Mesendoderm (in vitro differentiated cells): ENCODE data around the gene PRSS56.

ENCODE experiments used
- DNase-seq: peaks from one replicate; pipeline ENCODE4 v3.0.0; 2013
- H2AK5ac ChIP-seq: 2 replicates; pipeline ENCODE4 v1.6.1; 2013; ENCODE audit warnings: low read length, inconsistent platforms
- H2BK120ac ChIP-seq: 2 replicates; pipeline ENCODE4 v1.6.1; 2013; ENCODE audit warnings: low read depth, mild to moderate bottlenecking, low read length, moderate library complexity, mixed read lengths
- H2BK15ac ChIP-seq: replicated peaks from 2 replicates; pipeline ENCODE4 v1.6.1; 2013; ENCODE audit warnings: low read depth, mild to moderate bottlenecking, moderate library complexity
- H2BK5ac ChIP-seq: 2 replicates; pipeline ENCODE4 v1.6.1; 2013; ENCODE audit warnings: low read length, inconsistent platforms
- H3K18ac ChIP-seq: 2 replicates; pipeline ENCODE4 v1.6.1; 2013; ENCODE audit warnings: mild to moderate bottlenecking, low read length, mixed read lengths
- H3K23ac ChIP-seq: one replicate; pipeline ENCODE4 v1.6.1; 2013; ENCODE audit warnings: low read length
- H3K27ac ChIP-seq: 2 replicates; pipeline ENCODE4 v1.5.1; 2013; ENCODE audit warnings: low read depth, mild to moderate bottlenecking, inconsistent platforms, low read length, moderate library complexity
- H3K27me3 ChIP-seq: 2 replicates; pipeline ENCODE4 v1.6.1; 2013; ENCODE audit warnings: low read length, control low read depth, mild to moderate bottlenecking, inconsistent platforms; ENCODE audit not compliant: insufficient read depth, poor library complexity
- H3K36me3 ChIP-seq: 2 replicates; pipeline ENCODE4 v1.6.1; 2013; ENCODE audit warnings: low read length, inconsistent platforms; ENCODE audit not compliant: control insufficient read depth, insufficient read depth
- H3K4ac ChIP-seq: one replicate; pipeline ENCODE4 v1.6.1; 2013; ENCODE audit warnings: low read depth, mild to moderate bottlenecking, low read length, moderate library complexity
- H3K4me1 ChIP-seq: 2 replicates; pipeline ENCODE4 v1.6.1; 2013; ENCODE audit warnings: low read depth, low read length, inconsistent platforms; ENCODE audit not compliant: control insufficient read depth
- H3K4me2 ChIP-seq: 2 replicates; pipeline ENCODE4 v1.6.1; 2013; ENCODE audit warnings: low read length
- H3K4me3 ChIP-seq: 2 replicates; pipeline ENCODE4 v1.5.1; 2013; ENCODE audit warnings: mild to moderate bottlenecking, low read length
- H3K56ac ChIP-seq: one replicate; pipeline ENCODE4 v1.6.1; 2013; ENCODE audit warnings: low read length
- H3K79me1 ChIP-seq: 2 replicates; pipeline ENCODE4 v1.6.1; 2013; ENCODE audit warnings: low read length, inconsistent platforms
- H3K79me2 ChIP-seq: 2 replicates; pipeline ENCODE4 v1.6.1; 2013; ENCODE audit warnings: mild to moderate bottlenecking, low read length; ENCODE audit not compliant: control insufficient read depth, insufficient read depth
- H3K9ac ChIP-seq: 2 replicates; pipeline ENCODE4 v1.6.1; 2013; ENCODE audit warnings: low read length, inconsistent platforms
- H4K5ac ChIP-seq: one replicate; pipeline ENCODE4 v1.6.1; 2013; ENCODE audit warnings: low read length
- H4K8ac ChIP-seq: one replicate; pipeline ENCODE4 v1.6.1; 2013; ENCODE audit warnings: low read depth, mild to moderate bottlenecking, control low read depth, low read length, moderate library complexity
- WGBS: extraction: QIAGEN DNeasy Blood & Tissue Kit; methylation state at CpG from one replicate; pipeline ENCODE4 v1.1.7; 2013; ENCODE audit warnings: low lambda C conversion rate, missing lambda C conversion rate; ENCODE audit not compliant: insufficient coverage; ENCODE audit errors: extremely low coverage; 5-methylcytosine and 5-hydroxymethylcytosine counted together

Gene PRSS56

DNA sequence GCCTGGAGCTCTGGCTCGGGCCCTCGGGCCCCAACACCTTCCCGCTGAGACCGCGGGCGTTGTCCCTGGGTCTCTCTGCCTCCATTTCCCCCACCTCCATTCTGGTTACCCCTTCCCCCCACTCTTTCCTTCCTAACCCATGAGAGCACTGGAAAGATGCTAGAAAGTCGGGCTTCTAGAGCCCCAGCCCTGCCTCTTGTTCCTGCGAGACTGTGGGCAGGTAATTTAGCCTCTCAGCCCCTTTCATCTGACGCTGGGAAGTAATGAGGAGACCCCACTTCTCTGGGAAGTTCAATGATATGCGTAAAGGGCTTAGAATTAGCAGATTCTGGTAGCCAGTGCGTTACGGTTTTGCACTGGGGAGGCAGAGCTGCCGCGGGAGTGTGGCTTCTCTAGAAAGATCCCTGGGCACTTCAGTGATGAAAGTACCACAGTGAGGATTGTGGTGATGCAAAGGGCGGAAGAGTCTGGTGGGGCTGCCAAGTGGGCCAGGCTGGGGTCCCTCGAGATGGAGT lies 16.3 kb upstream of the PRSS56 start:
- no peak overlapping the region for H3K27ac ChIP-seq
- WGBS: no CpG with 5 or more reads among the region's 16 CpGs

DNA sequence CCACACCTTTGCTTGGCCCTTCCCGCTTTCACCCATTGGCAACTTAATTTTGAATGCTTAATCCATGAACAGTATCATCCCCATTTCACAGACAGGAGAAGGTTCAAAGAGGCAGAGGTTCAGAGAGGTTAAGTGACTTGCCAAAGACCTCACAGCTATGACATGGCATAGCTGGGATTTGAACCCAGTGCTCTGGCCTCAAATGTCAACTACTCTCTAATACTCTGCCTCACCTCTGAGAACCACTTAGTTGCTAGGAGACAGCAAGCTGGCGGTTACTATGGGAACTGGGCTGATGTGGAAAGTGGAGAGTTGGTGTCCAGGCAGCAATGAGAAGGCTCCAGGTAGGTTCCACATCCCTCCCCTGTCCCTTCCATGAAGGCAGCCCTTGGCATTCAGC lies 15.8 kb upstream of the PRSS56 start:
- no peak overlapping the region for H3K27ac ChIP-seq
- no peak overlapping the region for H3K56ac ChIP-seq
- H3K23ac ChIP-seq: no peak overlapping the region
- H2BK5ac ChIP-seq: no peak overlapping the region
- no peak overlapping the region for H3K4me3 ChIP-seq
- no peak overlapping the region for H3K9ac ChIP-seq
- no peak overlapping the region for H3K18ac ChIP-seq
- no peaks in the 10 kb centered on the region for H3K79me2 ChIP-seq
- WGBS: no CpG with 5 or more reads among the region's 2 CpGs
- H3K36me3 ChIP-seq: no peaks in the 10 kb centered on the region
- no peak overlapping the region for H4K5ac ChIP-seq
- no peak overlapping the region for H2BK15ac ChIP-seq
- peaks cover 10% of the 10 kb centered on the region for H3K27me3 ChIP-seq
- H2AK5ac ChIP-seq: no peak overlapping the region
- H4K8ac ChIP-seq: no peak overlapping the region
- peak; percentile 76 for DNase-seq
- no peak overlapping the region for H2BK120ac ChIP-seq
- peaks cover 2% of the 10 kb centered on the region for H3K4me1 ChIP-seq
- no peak overlapping the region for H3K4me2 ChIP-seq
- H3K4ac ChIP-seq: no peak overlapping the region
- no peaks in the 10 kb centered on the region for H3K79me1 ChIP-seq

More for the DNA sequence above, 16.3 kb upstream of the PRSS56 start:
- Histone ChIP-seq H3K4ac (no peak overlapping the region), H3K4me2 (peak overlapping the region; percentile 77), H4K8ac (no peak overlapping the region), H3K36me3 (no peaks in the 10 kb centered on the region), H2BK15ac (no peak overlapping the region), H3K18ac (no peak overlapping the region), H4K5ac (no peak overlapping the region), H3K79me2 (no peaks in the 10 kb centered on the region), H3K27me3 (peaks cover 10% of the 10 kb centered on the region), H2AK5ac (no peak overlapping the region), H2BK5ac (no peak overlapping the region), H2BK120ac (no peak overlapping the region), H3K79me1 (no peaks in the 10 kb centered on the region), H3K4me1 (peaks cover 2% of the 10 kb centered on the region), H3K23ac (no peak overlapping the region), H3K4me3 (no peak overlapping the region), H3K9ac (no peak overlapping the region), H3K56ac (peak overlapping the region; percentile 17)
- DNase-seq: no peak

DNA sequence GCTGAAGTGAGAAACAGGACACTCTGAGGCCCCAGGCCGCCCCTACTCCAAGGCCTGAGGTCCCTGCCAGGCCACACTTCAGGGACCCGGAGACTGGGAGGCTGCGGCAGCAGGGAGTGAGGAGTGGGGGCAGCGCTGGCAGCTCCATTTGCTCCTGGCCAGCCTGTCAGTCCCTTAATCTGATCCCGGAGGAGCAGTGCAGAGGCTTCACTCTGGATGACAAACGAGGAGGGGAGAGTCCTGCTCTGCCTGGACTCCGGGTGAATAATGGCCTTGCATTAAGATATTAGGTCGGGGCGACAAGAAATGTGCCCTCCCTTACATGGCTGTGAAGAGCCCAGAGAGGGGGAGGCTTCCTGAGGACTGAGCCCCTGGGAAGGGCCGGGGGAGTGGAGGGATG lies 14.3 kb upstream of the PRSS56 start:
- Histone ChIP-seq H4K5ac (no peak overlapping the region), H3K4ac (no peak overlapping the region), H3K36me3 (no peaks in the 10 kb centered on the region), H3K27me3 (peaks cover 10% of the 10 kb centered on the region), H2BK5ac (no peak overlapping the region), H2BK15ac (no peak overlapping the region), H4K8ac (no peak overlapping the region), H2AK5ac (no peak overlapping the region), H3K4me1 (peaks cover 2% of the 10 kb centered on the region), H3K56ac (no peak overlapping the region), H3K79me2 (no peaks in the 10 kb centered on the region), H3K4me3 (no peak overlapping the region), H3K9ac (no peak overlapping the region), H3K79me1 (no peaks in the 10 kb centered on the region), H3K27ac (no peak overlapping the region), H3K4me2 (no peak overlapping the region), H3K18ac (no peak overlapping the region), H3K23ac (no peak overlapping the region), H2BK120ac (no peak overlapping the region)
- peak; percentile 14 for DNase-seq
- no CpG with 5 or more reads among the region's 10 CpGs for WGBS

DNA sequence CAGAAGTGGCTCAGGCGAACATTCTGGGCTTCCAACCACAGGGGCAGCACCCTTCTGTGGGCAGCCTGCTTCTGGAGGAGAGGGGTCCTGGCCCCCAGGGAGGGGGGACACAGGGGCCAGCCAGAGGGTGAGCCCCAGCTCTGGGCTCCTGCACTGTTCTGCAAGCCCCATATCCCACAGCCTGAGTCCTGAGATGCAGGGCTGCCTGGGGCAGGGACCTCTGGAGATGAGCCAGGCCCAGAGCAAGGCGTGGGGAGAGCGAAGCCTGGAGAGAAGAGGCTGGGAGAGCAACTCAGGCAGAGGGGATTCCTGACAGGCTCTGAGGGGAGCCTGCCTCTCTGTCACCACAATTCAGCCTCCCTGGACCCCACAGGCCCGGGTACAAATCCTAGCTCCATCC lies 13.5 kb upstream of the PRSS56 start:
- no peak for DNase-seq
- no peak overlapping the region for H3K4ac ChIP-seq
- no peak overlapping the region for H3K4me2 ChIP-seq
- no peaks in the 10 kb centered on the region for H3K79me2 ChIP-seq
- no CpG with 5 or more reads among the region's 4 CpGs for WGBS
- peaks cover 2% of the 10 kb centered on the region for H3K4me1 ChIP-seq
- no peak overlapping the region for H3K18ac ChIP-seq
- H3K56ac ChIP-seq: no peak overlapping the region
- H3K36me3 ChIP-seq: no peaks in the 10 kb centered on the region
- H2BK5ac ChIP-seq: no peak overlapping the region
- H3K79me1 ChIP-seq: no peaks in the 10 kb centered on the region
- no peak overlapping the region for H3K27ac ChIP-seq
- H3K9ac ChIP-seq: no peak overlapping the region
- no peak overlapping the region for H4K8ac ChIP-seq
- no peak overlapping the region for H2AK5ac ChIP-seq
- H2BK120ac ChIP-seq: no peak overlapping the region
- H3K4me3 ChIP-seq: no peak overlapping the region
- peaks cover 10% of the 10 kb centered on the region for H3K27me3 ChIP-seq
- no peak overlapping the region for H2BK15ac ChIP-seq
- no peak overlapping the region for H3K23ac ChIP-seq
- H4K5ac ChIP-seq: no peak overlapping the region

DNA sequence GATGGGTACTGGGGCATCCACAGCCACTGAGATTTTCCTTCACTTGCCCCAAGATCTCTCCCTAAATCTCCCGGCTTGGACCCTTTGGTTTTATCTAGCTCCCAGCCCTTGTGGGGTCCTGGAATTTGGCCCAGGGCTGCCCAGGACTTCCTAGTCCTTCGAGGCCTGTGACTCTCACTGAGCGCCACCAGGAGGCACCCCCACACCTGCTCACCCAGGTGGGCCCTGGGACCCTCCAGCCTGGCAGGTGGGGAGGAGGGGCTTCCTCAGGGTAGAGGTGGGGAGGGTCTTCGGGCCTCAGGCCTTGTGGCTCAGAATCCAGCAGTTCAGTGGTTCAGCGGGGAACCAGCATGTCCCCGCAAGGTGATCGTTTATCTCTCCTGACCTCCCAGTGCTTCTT lies 11.9 kb upstream of the PRSS56 start:
- H3K27me3 ChIP-seq: peaks cover 10% of the 10 kb centered on the region

DNA sequence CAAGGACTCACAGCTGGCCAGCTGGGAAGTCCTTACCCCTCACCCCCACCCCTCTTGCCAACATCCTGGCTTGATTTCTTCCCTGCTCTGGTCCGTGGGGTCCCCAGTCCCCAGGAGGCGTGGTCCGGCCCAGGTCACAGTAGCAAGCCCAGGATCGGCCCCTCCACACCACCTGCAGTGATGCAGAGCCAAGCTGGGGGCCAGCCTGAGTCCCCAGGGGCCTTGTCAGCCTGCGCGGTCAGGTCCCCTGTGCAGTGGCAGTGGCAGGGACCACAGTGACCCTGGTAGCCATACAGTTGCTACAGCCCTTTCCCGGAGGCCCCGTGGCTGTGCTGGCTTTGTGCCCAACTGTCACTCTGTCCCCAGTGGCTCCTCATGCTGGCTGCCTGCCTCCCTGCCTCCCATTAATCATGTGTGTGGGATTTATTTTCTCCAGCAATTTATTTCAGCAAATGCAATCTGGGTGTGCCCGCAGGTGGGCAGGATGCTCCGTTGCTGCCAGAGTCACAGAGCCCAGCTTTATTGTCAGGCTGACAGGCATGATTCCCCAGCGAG lies 8.8 kb upstream of the PRSS56 start:
- WGBS: no CpG with 5 or more reads among the region's 11 CpGs
- no peak overlapping the region for H2BK5ac ChIP-seq
- no peaks in the 10 kb centered on the region for H3K79me1 ChIP-seq
- no peaks in the 10 kb centered on the region for H3K79me2 ChIP-seq
- H4K8ac ChIP-seq: no peak overlapping the region
- H3K56ac ChIP-seq: no peak overlapping the region
- no peaks in the 10 kb centered on the region for H3K27me3 ChIP-seq
- H4K5ac ChIP-seq: no peak overlapping the region
- H3K4me1 ChIP-seq: no peaks in the 10 kb centered on the region
- no peak for DNase-seq
- no peak overlapping the region for H2BK15ac ChIP-seq
- H3K4me3 ChIP-seq: no peak overlapping the region
- no peaks in the 10 kb centered on the region for H3K36me3 ChIP-seq
- H3K4ac ChIP-seq: no peak overlapping the region
- H3K27ac ChIP-seq: no peak overlapping the region
- no peak overlapping the region for H2AK5ac ChIP-seq
- H3K18ac ChIP-seq: no peak overlapping the region
- H3K23ac ChIP-seq: no peak overlapping the region
- no peak overlapping the region for H3K9ac ChIP-seq
- H3K4me2 ChIP-seq: no peak overlapping the region
- no peak overlapping the region for H2BK120ac ChIP-seq

More for the DNA sequence above, 11.9 kb upstream of the PRSS56 start:
- H3K4me3 ChIP-seq: no peak overlapping the region
- no peak overlapping the region for H2BK120ac ChIP-seq
- H3K23ac ChIP-seq: no peak overlapping the region
- H4K5ac ChIP-seq: no peak overlapping the region
- no peak overlapping the region for H2AK5ac ChIP-seq
- no peak overlapping the region for H3K27ac ChIP-seq
- H3K79me1 ChIP-seq: no peaks in the 10 kb centered on the region
- no peak overlapping the region for H3K18ac ChIP-seq
- no peak overlapping the region for H4K8ac ChIP-seq
- no peaks in the 10 kb centered on the region for H3K36me3 ChIP-seq
- no peak overlapping the region for H2BK15ac ChIP-seq
- no peak overlapping the region for H2BK5ac ChIP-seq
- no CpG with 5 or more reads among the region's 7 CpGs for WGBS
- H3K4me2 ChIP-seq: no peak overlapping the region
- no peaks in the 10 kb centered on the region for H3K4me1 ChIP-seq
- H3K4ac ChIP-seq: no peak overlapping the region
- no peak for DNase-seq
- no peak overlapping the region for H3K56ac ChIP-seq
- H3K79me2 ChIP-seq: no peaks in the 10 kb centered on the region
- H3K9ac ChIP-seq: no peak overlapping the region
